Stimulated activated CD8-positive, alpha-beta memory T cell treated with anti-CD3 and anti-CD28 coated beads, Interleukin-7, amount 100 ng/mL, for 4 hours (primary cell): Measurements from ENCODE around the gene TMUB1.

Source experiments
- DNase-seq, 2 donors: peaks; one replicate each; pipeline ENCODE4 v3.0.0-alpha.2; 2020; ENCODE audit warnings: low read depth in 2 of 2

Gene TMUB1

DNA sequence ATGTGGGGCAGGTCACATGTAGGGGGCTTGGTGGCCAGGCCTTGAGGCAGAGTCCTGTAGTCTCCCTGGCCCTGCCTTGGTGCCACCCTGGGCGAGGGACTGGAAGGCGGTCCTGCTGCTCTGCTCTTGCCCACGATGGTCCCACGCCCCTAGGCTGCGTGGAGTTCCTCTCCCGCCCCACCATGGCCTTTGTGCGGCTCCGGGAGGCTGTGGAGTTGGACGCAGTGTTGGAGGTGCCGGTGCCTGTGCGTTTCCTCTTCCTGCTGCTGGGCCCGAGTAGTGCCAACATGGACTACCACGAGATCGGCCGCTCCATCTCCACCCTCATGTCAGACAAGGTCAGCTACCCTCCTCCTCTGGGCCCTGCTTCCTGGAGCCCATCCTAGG is 12.7 kb downstream of the TMUB1 start:
- no peak for DNase-seq

DNA sequence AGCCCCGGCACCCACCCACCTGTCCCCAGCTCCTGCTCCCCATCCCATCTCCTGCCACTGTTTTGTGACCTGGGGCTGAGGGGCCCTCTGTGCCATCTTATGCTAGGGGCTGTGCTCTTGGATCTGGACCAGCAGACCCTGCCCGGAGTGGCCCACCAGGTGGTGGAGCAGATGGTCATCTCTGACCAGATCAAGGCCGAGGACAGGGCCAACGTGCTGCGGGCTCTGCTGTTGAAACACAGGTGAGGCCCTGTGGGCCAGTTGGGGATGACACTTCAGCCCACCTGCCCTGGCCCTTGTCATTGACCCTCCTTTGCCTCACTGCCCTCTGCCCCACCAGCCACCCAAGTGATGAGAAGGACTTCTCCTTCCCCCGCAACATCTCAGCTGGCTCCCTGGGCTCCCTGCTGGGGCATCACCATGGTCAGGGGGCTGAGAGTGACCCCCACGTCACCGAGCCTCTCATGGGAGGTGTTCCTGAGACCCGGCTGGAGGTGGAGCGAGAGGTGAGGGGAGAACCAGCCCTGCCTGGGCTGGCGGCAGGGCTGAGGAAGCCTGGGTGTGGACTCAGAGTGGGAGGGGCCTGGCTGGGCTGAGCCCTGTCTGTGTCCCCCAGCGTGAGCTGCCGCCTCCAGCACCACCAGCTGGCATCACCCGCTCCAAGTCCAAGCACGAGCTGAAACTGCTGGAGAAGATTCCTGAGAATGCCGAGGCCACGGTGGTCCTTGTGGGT is 13.3 kb downstream of the TMUB1 start:
- no peak for DNase-seq

DNA sequence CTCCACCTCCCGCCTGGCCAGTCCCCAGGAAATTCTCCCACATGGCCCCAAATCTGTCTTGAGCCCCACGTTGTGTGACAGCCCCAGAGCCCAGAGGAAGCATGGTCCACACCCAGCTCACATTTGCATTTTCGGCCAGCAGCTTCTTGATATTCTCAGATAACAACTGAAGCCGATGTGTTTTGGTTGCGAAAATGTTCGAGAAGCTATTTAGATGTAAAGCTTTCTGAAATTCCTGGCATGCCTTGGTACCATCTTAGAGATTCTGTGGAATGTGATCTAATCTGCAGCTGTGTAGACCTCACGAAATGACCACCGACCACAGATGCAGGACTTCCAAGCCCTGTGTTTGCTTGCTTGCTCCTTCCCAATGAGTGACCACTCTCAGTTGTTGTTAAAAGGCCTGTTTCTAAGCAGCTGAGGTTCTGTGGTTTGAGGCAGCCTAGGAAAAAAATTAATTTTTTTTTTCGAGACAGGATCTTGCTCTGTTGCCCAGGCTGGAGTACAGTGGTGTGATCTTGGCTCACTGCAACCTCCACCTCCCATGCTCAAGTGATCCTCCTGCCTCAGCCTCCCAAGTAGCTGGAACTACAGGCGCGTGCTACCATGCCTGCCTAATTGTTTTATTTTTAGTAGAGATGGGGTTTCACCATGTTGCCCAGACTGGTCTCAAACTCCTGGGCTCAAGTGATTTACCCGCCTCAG is 15.1 kb downstream of the TMUB1 start:
- no peak for DNase-seq

DNA sequence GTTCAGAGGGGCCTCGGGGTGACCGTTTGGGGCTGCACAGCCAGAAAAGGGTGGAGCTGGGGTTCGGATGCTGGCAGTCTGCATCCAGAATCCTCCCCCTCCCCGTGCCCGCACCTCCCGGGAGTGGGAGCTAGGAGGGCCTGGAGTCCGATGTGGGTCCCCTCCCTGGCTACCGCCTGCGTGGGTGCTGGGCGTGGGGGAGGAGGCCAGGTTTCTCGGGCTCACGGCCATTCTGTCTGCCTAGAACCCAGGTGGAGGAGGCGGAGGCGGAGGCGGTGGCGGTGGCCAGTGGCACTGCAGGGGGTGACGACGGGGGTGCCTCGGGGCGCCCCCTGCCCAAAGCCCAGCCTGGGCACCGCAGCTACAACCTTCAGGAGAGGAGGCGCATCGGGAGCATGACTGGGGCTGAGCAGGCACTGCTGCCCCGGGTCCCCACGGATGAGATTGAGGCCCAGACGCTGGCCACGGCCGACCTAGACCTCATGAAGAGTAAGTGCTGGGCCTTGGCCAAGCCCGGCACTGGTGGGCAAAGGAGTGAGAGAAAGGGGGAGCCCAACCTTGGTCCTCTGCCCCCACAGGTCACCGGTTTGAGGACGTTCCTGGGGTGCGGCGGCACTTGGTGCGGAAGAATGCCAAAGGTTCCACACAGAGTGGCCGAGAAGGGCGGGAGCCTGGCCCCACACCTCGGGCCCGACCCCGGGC is 16.9 kb downstream of the TMUB1 start:
- no peak for DNase-seq

DNA sequence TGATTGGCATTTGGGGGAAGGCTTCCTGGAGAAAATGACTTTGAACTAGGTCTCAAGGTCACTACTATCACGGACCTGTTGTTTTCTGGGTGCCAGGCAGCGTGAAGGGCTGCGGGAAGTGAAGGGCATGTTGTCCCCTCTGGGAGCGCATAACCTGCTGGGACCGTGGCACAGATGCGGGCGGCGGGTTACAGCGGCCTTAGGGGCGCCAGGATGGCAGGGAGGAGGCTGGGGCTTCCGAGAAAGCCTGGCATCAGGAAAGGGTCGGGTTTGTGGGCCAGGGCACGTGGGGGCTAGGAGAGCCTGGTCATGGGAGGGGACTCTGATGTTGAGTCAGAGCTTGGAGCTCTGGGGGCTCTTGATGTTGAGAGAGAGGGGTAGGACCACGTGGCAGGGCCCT is 17.8 kb downstream of the TMUB1 start:
- DNase-seq, result no peak

DNA sequence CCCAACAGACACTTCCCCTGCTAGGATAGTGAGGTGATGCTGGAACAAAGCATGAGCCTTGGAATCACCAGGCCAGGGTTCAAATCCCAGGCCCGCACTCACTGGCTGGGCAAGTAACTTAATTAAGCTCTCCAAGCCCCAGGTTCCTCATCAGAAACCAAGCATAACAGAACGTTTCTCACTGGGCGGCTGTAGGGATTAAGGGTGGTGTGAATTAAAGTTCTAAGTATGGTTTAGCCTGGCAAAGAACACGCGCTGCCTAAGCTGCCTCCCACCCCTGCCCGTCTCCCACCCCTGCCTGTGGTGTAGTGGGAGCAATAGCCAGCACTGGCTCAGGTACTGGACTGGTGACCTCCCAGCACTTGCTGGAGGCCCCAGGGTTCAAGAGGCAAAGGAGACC is 18.3 kb downstream of the TMUB1 start:
- no peak for DNase-seq

DNA sequence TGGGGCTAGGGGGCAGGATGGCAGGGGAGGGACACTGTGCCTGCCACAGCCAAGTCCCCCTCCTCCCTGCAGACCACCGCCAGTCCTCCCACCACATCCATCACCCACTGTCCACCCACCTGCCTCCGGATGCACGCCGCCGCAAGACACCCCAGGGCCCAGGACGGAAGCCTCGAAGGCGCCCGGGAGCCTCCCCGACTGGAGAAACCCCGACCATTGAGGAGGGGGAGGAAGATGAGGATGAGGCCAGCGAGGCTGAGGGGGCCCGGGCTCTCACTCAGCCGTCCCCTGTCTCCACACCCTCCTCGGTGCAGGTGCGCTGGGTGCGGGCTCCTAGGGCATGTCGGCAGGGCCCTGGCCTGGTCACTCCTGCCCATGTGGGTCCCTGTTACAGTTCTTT is 18.8 kb downstream of the TMUB1 start:
- DNase-seq, result no peak

DNA sequence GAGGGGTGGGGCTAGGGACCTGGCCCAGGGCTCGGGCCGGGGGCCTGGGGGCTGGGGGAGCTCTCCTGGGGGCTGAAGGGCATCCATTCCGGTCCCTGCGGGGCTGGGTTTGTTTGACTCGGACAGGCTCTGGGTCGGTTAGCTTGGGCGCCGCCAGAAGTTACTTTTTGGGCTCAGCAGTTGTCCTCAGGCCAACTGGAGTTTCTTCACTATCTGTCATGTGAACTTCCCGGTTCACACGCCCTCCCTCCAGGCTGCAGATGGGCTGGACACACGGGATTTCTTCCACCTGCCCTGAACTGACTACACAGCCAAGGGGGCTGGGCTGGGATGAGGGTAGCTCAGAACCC is 20.1 kb downstream of the TMUB1 start:
- DNase-seq, result no peak

DNA sequence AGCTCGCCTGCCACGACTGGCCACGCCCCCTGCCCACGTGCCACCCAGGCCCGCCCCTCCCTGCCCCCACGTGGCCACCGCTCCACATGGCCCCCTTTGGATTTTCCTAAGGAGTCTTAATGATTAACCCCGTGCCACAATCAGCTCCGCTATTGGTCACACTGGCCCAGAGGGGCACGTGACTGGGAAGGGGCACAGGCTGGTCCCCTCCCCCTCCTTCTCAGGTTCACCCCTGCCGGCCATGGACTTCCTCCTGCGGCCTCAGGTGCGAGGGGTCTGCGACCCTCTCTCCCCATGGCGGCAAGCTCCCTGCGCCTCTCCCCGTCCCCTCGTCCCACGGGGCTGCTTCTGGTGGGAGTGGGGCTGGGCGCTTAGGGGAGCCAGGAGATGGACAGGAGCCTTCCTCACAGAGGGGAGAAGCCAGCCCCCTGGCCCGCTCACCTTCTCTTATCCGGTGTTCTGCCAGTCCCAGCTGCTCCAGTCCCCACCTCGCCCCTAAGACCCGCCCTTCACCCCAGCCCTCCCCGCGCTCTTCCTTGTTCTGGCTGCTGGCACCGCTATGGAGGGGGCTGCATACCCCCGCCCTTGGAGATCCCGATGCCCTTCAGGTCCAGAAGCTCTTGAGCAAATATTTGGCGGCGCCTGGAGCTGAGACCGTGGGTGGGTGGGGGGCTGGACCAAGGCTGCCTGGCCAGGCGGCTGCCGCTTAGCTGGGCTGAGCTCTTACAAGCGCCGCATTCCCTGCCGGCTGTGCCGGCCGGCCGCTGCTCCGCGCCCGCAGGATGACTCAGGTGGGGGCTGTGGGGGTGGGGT is 20.7 kb downstream of the TMUB1 start:
- DNase-seq, result no peak

DNA sequence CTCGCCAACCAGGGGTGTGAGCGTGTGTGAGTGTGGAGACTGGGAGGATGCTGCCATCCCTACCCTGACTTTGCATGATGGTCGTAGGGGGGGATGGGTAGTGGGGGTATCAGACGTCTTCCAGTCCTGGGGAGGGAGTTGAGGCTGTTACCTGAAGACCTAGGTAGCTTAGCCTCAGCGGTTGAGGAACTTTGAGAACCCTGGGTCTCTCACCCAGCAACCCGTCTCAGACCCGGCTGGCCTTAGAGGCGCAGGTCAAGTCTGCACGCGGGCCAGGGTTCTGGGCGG is 21.2 kb downstream of the TMUB1 start:
- no peak for DNase-seq

DNA sequence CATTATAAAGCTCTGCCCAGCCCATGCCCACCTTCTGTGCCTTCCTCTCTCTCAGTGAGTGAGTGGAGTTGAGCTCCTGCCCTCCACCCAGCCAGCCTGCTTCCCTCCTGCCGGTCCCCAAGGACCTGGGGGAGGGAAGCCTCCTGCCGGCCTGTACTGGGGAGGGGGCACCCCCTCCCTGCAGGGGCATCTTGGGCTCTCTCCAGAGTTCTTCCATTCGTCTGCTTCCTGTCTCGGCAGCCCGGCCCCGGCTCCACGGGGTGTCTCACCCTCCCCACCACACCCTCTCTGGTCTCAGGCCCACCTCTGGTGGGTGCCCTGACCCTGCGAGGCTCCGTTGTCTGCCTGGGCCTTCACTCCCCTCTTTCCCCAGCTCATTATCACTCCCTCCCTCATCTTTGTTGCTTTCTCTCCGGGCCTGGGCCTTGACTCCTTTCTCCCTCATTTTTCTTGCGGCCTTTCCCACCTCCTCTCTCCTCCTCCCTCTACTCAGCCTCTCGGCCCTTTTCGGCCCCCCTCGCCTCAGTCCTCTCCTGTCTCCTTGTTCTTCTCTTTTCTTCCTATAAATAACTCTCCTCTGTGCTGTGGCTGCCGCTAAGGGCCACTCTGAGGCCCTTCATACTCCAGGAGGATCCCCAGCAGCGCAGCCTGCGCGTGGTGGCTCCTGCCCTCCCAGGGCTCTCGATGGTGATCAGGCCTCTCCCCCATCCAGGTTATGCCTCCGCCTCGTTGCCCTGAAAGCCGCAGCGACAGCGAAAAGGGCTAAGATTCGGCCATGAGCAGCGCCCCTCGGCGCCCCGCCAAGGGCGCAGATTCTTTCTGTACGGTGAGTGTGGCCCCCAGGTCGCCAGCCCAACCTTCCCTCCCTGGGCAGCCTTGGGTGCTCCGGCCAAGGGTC is 21.8 kb downstream of the TMUB1 start:
- no peak for DNase-seq

DNA sequence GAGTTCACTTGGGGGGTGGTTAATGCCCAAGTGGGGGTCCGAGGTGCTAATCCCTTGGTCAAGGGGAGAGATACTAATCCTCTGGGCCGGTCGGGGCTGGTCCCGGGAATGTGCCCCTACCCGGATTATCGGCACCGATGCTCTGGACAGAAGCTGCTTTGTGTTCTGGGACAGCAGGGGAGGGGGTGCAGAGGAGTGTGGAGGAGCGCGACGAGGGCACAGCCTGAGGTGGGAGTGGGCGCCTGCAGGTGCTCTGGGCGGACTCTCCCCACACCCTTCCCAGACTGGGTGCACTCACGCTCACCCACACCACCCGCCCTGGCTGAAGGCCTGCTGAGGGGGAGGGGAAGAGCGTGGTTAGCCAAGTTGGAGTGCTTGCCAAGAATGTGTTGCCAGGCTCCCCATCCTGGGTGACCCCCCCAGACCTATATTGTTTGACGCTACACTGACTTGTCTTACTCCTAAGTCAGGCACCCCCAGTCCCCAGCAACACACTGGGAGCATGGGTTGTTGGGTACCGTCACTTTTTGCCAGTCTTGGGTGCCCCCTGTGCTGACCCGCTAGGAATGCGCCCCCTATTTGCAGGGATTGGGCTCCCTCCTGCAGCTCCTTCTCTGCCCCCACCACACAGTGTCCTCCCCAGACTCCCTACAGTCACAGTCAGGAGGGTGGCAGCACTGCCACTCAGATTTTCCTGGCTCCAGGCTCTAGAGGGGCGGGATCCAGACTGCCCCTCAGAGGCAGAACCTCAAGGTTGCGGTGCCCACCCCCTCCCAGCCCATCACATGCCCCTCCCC is 22.7 kb downstream of the TMUB1 start:
- no peak for DNase-seq

DNA sequence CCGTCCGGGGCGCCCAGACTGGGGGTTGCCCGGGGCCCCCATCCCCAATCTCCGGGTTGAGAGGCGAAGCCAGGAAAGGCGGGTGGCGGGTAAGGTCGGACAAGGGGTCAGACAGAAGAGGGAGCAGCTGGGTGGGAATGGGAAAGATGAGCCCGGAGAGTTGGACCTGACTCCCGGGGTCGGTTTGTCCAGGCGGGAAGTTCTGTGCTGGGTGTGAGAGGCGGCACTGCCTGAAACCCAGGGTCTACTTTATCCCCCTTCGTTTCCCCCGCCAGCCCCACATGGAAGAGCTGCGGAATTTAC is 23.2 kb downstream of the TMUB1 start:
- DNase-seq, result no peak

DNA sequence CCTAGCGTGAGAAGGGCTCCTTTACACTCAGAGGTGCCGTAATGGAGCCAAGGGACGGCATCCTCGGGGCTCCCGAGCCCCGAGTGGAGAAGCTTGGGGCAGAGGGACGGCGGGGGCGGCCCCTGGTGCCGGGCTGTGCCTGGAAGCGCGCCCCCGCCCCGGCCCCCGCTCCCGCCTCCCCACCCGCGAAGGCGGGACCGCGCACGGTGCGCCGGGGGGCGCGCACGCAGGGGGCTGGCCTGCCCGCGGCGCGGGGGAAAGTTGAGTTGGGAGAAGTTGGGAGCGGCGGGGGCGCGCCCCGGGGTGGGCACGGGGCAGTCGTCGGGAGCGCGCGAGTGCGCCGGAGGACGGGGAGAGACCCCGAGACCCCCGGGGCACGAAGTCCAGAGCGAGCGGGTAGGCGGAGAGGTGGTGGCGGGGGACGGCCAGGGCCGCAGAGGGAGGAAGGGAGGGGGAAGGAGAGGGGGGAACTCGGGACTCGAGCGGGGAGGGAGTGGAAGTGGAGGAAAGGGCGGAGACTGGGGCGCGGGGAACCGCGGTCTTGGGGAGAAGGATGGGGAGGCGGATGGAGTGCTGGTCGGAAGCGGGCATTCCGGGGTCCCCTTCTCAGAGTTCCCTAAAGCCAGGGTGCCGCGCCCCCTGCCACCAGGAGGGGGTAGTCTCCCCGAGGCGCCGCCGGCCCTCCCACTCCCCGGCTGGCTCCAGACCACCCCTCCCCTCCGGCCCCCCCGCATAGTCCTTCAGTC is 23.8 kb downstream of the TMUB1 start, which contains the start of gene SLC4A2:
Gene SLC4A2 (plus strand): TSS at position 223 of the 746 bp plus-strand sequence. CDS start 2,399 bp downstream, outside the sequence.
- DNase-seq, result peak in 1 of 2 donors; percentile 73

DNA sequence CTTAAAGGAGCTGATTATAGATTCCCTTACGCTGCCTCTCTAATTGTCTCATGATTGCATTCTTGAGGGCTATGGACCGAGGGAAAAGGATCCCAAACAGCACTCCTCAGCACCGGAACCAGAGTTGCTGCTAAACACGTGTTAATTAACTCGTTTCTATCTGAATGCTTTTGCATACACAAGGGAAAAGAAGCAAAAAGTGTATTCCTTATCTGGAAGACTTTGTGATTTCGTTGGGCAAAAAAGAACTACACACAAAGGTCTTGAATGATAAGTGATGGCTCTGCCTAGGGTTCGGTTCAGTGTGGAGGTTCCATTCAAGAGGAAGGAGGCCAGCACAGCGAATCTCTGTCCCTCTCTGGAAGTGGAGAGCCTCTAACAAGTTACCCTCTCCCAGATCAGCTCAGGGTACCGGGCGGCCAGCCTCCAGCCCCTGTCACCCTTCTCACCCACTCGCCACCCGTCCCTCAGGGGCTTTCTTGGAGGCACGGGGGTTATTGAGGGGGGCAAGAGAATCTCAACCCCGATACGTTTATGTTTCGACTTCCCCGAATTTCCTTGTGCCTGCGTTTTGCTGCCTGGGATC is 24.4 kb downstream of the TMUB1 start:
- no peak for DNase-seq

DNA sequence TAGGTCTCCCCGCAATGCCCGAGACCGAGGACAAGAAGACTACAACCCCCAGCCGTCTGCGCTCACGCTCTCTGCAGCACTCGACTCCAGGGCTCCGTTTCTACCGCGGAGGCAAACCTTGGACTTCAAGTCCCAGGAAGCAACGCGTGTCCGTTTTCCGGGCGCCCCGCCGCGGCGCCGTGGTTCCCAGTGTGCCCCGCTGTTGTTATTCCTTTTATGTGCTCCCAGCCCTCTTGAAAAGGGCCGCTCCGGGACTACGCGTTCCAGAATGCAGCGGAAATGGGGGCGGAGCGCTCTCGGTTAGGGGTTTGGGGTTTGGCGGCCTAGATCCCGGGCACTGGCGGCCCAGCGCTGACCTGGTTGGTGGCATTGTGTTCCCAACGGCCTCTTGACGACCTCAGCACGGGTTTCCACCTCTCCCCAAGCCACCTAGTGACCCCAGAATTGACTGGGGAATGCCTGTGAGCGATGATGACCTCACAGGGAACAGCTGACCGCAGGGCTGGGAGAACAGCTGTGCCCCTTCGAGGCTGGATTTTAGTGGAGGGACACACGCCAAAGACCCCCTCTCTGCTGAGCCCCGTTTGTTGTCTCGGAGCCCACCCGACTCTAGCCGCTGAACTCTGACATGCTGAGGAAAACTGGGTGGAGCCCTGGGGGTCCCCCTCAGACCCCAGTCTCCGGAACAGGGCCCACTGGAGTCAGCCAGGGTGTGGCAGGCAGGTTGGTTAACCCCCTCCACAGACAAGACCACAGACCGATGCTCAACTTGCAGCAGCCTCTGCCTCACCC is 25.1 kb downstream of the TMUB1 start:
- peak; percentile 95 to 96 for DNase-seq

DNA sequence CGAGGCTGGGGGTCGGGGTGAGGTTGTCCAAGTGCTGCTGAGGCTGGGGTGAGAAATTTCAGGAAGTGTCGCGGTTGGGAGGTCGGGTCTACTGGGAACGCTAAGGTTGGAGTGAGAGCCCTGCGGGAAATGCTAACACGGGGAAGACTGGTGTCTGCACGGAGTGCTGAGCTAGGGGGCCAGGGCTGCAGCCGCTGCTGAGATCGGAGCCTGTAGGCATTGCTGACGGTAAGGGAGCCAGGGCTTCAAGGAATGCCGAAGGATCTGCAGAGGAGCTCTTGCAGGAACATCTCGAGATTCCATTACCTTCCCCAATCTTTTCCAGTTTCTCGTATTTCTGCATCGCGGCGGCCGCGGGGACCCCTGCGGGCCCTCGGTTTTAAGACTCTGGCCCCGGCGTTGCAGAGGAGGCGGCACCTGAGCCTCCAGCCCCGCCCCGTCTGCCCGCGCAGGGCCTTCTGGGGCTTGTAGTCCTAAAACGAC is 25.7 kb downstream of the TMUB1 start, which contains the start of gene CDK5:
Gene CDK5 (minus strand): TSS at position 392 of the 483 bp plus-strand sequence. CDS start 49 bp downstream, at position 343.
- no peak for DNase-seq
